Testis (tissue), 2 donors: ENCODE data around the gene RGL3.

Experiments
- POLR2A ChIP-seq: fragments of 450-650 bp; IDR thresholded peaks from one replicate; pipeline ENCODE4 v1.6.1; 2017; ENCODE audit warnings: antibody characterized with exemption, mild to moderate bottlenecking, moderate library complexity
- TF ChIP-seq, protein P1 (sequence below), 3 experiments: fragments of 450-650 bp in 2 of 3; fragments of 200-600 bp in 1 of 3; sonication (generic) in 1 of 3; IDR thresholded peaks; one replicate each; pipeline ENCODE4 v1.5.1; 2016 to 2019; ENCODE audit warnings: antibody characterized with exemption in 3 of 3, mild to moderate bottlenecking in 2 of 3, moderate library complexity in 1 of 3

DNA sequence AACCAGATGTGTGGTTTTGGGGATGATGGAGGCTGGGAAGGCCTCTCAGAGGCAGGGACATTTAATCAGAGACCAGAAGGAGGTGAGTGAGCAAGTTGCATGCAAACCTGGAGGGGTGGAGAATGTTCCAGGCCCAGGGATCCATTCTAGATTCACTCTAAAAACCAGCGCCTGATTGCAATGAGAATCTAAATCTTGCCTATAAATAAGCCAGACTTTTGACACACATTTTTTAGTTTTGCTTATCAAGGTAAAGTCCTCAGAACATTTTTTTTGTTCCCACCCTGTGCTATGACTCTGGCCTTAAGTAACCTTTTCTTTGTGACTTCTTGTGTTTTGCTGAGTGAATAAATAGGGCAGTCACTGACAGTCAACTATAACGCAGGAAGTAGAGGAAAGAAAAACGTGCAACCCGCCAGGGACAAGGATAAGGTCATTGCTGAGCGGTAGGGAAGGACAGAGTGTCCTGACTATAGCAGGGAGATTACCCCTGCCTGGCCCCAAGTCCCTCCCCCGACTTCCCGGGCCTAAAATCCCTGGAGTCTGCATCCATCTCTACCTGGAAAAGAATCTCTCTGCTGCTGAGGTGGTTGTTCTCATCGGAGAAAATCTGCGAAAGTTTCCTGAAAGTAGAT is 14.4 kb downstream of the RGL3 start:
- TF ChIP-seq, protein P1, sequence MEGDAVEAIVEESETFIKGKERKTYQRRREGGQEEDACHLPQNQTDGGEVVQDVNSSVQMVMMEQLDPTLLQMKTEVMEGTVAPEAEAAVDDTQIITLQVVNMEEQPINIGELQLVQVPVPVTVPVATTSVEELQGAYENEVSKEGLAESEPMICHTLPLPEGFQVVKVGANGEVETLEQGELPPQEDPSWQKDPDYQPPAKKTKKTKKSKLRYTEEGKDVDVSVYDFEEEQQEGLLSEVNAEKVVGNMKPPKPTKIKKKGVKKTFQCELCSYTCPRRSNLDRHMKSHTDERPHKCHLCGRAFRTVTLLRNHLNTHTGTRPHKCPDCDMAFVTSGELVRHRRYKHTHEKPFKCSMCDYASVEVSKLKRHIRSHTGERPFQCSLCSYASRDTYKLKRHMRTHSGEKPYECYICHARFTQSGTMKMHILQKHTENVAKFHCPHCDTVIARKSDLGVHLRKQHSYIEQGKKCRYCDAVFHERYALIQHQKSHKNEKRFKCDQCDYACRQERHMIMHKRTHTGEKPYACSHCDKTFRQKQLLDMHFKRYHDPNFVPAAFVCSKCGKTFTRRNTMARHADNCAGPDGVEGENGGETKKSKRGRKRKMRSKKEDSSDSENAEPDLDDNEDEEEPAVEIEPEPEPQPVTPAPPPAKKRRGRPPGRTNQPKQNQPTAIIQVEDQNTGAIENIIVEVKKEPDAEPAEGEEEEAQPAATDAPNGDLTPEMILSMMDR (IDR thresholded peaks at IDR 0.05), result no peak
- no peak for TF ChIP-seq POLR2A
